Smooth muscle cell (in vitro differentiated cells): ENCODE measurements around the gene SLC39A8. TPM values are rescaled to one million over a fixed set of nuclear protein-coding genes. Genes with fewer than 3 reads are reported as not detected.

Source experiments
- DNase-seq: peaks from one replicate; lab custom pipeline; 2025; ENCODE audit not compliant: unreplicated experiment; lab: John Stamatoyannopoulos, UW
- H2AFZ ChIP-seq: fragments of 200-600 bp; sonication (generic); 2 replicates; pipeline ENCODE4 v1.6.0; 2016; ENCODE audit warnings: antibody characterized with exemption, low read depth, mild to moderate bottlenecking
- H3F3A ChIP-seq: fragments of 200-600 bp; sonication (generic); 2 replicates; pipeline ENCODE4 v1.6.0; 2017; ENCODE audit warnings: antibody characterized with exemption, low read depth
- H3K27ac ChIP-seq: fragments of 200-600 bp; sonication (generic); 2 replicates; pipeline ENCODE4 v1.5.1; 2016; ENCODE audit warnings: low read depth, mild to moderate bottlenecking
- H3K27me3 ChIP-seq: fragments of 200-600 bp; sonication (generic); 2 replicates; pipeline ENCODE4 v1.6.1; 2016; ENCODE audit warnings: low read depth, mild to moderate bottlenecking
- H3K36me3 ChIP-seq: fragments of 200-600 bp; sonication (generic); 2 replicates; pipeline ENCODE4 v1.5.1; 2016; ENCODE audit warnings: low read depth
- H3K4me1 ChIP-seq: fragments of 200-600 bp; sonication (generic); 2 replicates; pipeline ENCODE4 v1.5.1; 2016; ENCODE audit warnings: low read depth
- H3K4me2 ChIP-seq: fragments of 200-600 bp; sonication (generic); 2 replicates; pipeline ENCODE4 v1.6.0; 2016; ENCODE audit warnings: mild to moderate bottlenecking
- H3K4me3 ChIP-seq: fragments of 200-600 bp; sonication (generic); 2 replicates; pipeline ENCODE4 v1.5.1; 2016; ENCODE audit warnings: mild to moderate bottlenecking
- H3K79me2 ChIP-seq: fragments of 200-600 bp; sonication (generic); 2 replicates; pipeline ENCODE4 v1.6.0; 2016; ENCODE audit warnings: low read depth, mild to moderate bottlenecking
- H3K9ac ChIP-seq: fragments of 200-600 bp; sonication (generic); 2 replicates; pipeline ENCODE4 v1.6.0; 2016; ENCODE audit warnings: low read depth
- H3K9me3 ChIP-seq: fragments of 200-600 bp; sonication (generic); replicated peaks from 2 replicates; pipeline ENCODE4 v1.5.1; 2016; ENCODE audit warnings: low read depth
- H4K20me1 ChIP-seq: fragments of 200-600 bp; sonication (generic); 2 replicates; pipeline ENCODE4 v1.6.0; 2016; ENCODE audit warnings: low read depth
- WGBS: methylation state at CpG from one replicate; pipeline ENCODE4 v1.1.7; 2016; ENCODE audit warnings: low lambda C conversion rate; 5-methylcytosine and 5-hydroxymethylcytosine counted together
- polyA plus RNA-seq: library from polyadenylated mRNA; unstranded; fragments of >200 nt; fragmentation: Nextera tagmentation; extraction: Ambion mirVana; gene quantifications from 2 replicates; pipeline ENCODE4 v1.2.1, GENCODE V29; 2016
- total RNA-seq: library from RNA; depleted of rRNA; stranded (reverse); fragments of >200 nt; gene quantifications from 2 replicates; pipeline ENCODE4 v1.2.3, GENCODE V29; 2014
- TF ChIP-seq, protein P1 (sequence below): fragments of 200-600 bp; sonication (generic); IDR thresholded peaks from 2 replicates; pipeline ENCODE4 v1.5.1; 2017; ENCODE audit warnings: borderline replicate concordance, mild to moderate bottlenecking, antibody characterized with exemption; ENCODE audit not compliant: insufficient read depth, poor library complexity, severe bottlenecking

The SLC39A8 gene
- total and polyA plus RNA-seq, 2 experiments from 2014 or later = 3.7 to 16.1 TPM

DNA sequence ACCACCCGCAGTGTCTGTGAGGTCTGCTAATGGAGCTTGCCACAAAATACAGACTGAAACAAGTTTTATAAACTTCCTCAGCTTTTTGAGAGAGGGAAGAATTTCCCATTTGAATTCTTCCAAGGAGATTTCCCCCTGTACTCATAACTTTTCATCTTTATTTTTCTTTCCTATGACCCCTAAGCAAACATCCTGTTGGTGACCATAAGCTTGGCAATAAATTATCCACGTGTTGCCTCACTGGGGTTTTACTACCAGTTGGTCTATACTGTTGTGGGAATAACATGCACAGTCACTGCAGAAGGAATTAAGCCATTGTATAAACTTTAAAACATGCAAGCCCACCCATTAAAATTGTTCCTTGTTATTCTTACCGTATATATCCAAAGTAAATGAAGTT is 86.2 kb downstream of the SLC39A8 start:
- Histone ChIP-seq H3K9me3 (no peaks in the 10 kb centered on the region), H2AFZ (no peak overlapping the region), H3K27me3 (no peaks in the 10 kb centered on the region), H3K4me1 (peaks cover 11% of the 10 kb centered on the region), H3K4me3 (no peak overlapping the region), H4K20me1 (no peaks in the 10 kb centered on the region), H3K9ac (no peak overlapping the region), H3K27ac (no peak overlapping the region), H3K79me2 (no peaks in the 10 kb centered on the region), H3K4me2 (no peak overlapping the region), H3F3A (peaks cover 5% of the 10 kb centered on the region), H3K36me3 (no peaks in the 10 kb centered on the region)
- no peak for DNase-seq
- WGBS = 50% methylated on average over 3 of the region's 3 CpGs
- TF ChIP-seq, protein P1, sequence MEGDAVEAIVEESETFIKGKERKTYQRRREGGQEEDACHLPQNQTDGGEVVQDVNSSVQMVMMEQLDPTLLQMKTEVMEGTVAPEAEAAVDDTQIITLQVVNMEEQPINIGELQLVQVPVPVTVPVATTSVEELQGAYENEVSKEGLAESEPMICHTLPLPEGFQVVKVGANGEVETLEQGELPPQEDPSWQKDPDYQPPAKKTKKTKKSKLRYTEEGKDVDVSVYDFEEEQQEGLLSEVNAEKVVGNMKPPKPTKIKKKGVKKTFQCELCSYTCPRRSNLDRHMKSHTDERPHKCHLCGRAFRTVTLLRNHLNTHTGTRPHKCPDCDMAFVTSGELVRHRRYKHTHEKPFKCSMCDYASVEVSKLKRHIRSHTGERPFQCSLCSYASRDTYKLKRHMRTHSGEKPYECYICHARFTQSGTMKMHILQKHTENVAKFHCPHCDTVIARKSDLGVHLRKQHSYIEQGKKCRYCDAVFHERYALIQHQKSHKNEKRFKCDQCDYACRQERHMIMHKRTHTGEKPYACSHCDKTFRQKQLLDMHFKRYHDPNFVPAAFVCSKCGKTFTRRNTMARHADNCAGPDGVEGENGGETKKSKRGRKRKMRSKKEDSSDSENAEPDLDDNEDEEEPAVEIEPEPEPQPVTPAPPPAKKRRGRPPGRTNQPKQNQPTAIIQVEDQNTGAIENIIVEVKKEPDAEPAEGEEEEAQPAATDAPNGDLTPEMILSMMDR = no peak

DNA sequence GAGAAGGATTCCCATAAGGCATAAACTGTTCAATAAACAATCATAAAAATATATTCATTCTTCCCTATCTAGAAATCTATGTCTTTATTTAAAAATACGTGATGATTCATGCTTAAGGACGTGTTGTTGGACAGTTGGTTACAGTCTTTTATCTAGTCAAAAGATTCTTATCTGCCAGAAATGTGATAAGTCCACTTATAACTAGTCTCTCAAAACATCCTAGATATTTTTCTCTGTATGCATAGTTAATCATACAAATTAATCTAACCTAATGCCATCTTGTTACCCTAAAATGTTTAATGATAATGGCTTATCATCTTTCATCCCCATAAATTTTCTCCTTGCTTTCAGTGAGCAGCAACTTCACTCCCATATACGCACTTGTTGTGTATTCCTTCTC is 89.0 kb downstream of the SLC39A8 start:
- 71% methylated on average over 3 of the region's 3 CpGs for WGBS
- H2AFZ ChIP-seq = no peak overlapping the region

GRCh38 chr4:102253860-102254259 is 91.4 kb downstream of the SLC39A8 start:
- Histone ChIP-seq H3K27me3 (no peaks in the 10 kb centered on the region), H2AFZ (no peak overlapping the region), H3K79me2 (no peaks in the 10 kb centered on the region), H3F3A (no peaks in the 10 kb centered on the region), H3K9ac (no peak overlapping the region), H3K27ac (no peak overlapping the region), H3K9me3 (no peaks in the 10 kb centered on the region), H3K4me1 (no peaks in the 10 kb centered on the region), H3K36me3 (no peaks in the 10 kb centered on the region), H4K20me1 (no peaks in the 10 kb centered on the region), H3K4me2 (no peak overlapping the region), H3K4me3 (no peak overlapping the region)
- WGBS = 95% methylated on average over 2 of the region's 2 CpGs
- TF ChIP-seq, protein P1 = no peak
- DNase-seq = no peak

More for the DNA sequence above, 89.0 kb downstream of the SLC39A8 start:
- H3K4me2 ChIP-seq = no peak overlapping the region
- H3K9ac ChIP-seq = no peak overlapping the region
- H3K79me2 ChIP-seq = no peaks in the 10 kb centered on the region
- no peaks in the 10 kb centered on the region for H3K36me3 ChIP-seq
- TF ChIP-seq, protein P1 = no peak
- H3K4me3 ChIP-seq = no peak overlapping the region
- H3K4me1 ChIP-seq = no peaks in the 10 kb centered on the region
- no peaks in the 10 kb centered on the region for H4K20me1 ChIP-seq
- no peaks in the 10 kb centered on the region for H3F3A ChIP-seq
- no peak for DNase-seq
- no peaks in the 10 kb centered on the region for H3K27me3 ChIP-seq
- no peaks in the 10 kb centered on the region for H3K9me3 ChIP-seq
- H3K27ac ChIP-seq = no peak overlapping the region

DNA sequence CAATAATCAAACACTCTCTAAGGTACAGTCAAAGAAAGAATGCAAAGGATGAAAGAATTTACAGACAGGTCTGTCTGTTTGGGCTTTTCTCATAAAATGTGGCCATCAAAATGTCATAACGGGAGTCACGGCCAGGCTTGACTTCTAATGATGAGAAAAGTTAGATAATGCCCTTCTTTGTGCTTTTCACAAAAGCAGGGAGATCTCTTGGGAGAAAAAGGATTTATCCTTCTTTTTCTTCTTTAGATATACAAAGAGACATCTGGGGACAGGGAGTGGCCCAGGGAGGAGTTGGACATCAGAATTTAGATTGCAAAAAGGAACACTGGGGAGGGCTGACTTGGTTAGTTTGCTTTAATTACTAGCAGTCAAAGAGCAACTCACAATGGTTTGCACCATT is 93.1 kb downstream of the SLC39A8 start:
- Histone ChIP-seq H3K4me3 (no peak overlapping the region), H2AFZ (no peak overlapping the region), H3K27me3 (no peaks in the 10 kb centered on the region), H3K9me3 (no peaks in the 10 kb centered on the region), H3K27ac (no peak overlapping the region), H3K4me2 (no peak overlapping the region), H3K4me1 (peaks cover 2% of the 10 kb centered on the region), H3K79me2 (no peaks in the 10 kb centered on the region), H3F3A (no peaks in the 10 kb centered on the region), H3K36me3 (no peaks in the 10 kb centered on the region), H3K9ac (no peak overlapping the region), H4K20me1 (no peaks in the 10 kb centered on the region)
- DNase-seq = no peak
- TF ChIP-seq, protein P1 = no peak
- WGBS = 80% methylated on average over 2 of the region's 2 CpGs
